ENCODE measurements around the gene TRERF1.

TRERF1 gene

GRCh38 chr6:42307141-42307470 is 144.6 kb downstream of the TRERF1 start:
- no peak for DNase-seq (ENCODE audit: low read depth)
- no peak for TF ChIP-seq CTCF (IDR thresholded peaks at IDR 0.05; ENCODE audit: control insufficient read depth, extremely low read depth, insufficient read depth)

GRCh38 chr6:42306439-42307140 is 145.1 kb downstream of the TRERF1 start:
- H3K4me3 ChIP-seq (ENCODE audit: low read depth, low read length): no peak overlapping the region
- no peak for TF ChIP-seq CTCF (IDR thresholded peaks at IDR 0.05; ENCODE audit: control insufficient read depth, extremely low read depth, insufficient read depth)
- no peak for DNase-seq (ENCODE audit: low read depth)

More at GRCh38 chr6:42307141-42307470, 144.6 kb downstream of the TRERF1 start:
- no peak overlapping the region for H3K4me3 ChIP-seq (ENCODE audit: low read depth, low read length)

- TF ChIP-seq CTCF (IDR thresholded peaks at IDR 0.05; ENCODE audit: control insufficient read depth, extremely low read depth, insufficient read depth): no peak
- no peak for DNase-seq (ENCODE audit: low read depth)
Observed at GRCh38 chr6:42304053-42304712, 147.5 kb downstream of the TRERF1 start.

GRCh38 chr6:42302411-42302810 is 149.3 kb downstream of the TRERF1 start:
- TF ChIP-seq CTCF (IDR thresholded peaks at IDR 0.05; ENCODE audit: control insufficient read depth, extremely low read depth, insufficient read depth): no peak
- DNase-seq (ENCODE audit: low read depth): no peak
- H3K4me3 ChIP-seq (ENCODE audit: low read depth, low read length): no peak overlapping the region

More at GRCh38 chr6:42304053-42304712, 147.5 kb downstream of the TRERF1 start:
- no peak overlapping the region for H3K4me3 ChIP-seq (ENCODE audit: low read depth, low read length)

- no peak for DNase-seq (ENCODE audit: low read depth)
- H3K4me3 ChIP-seq (ENCODE audit: low read depth, low read length): no peak overlapping the region
- no peak for TF ChIP-seq CTCF (IDR thresholded peaks at IDR 0.05; ENCODE audit: control insufficient read depth, extremely low read depth, insufficient read depth)
Observed at GRCh38 chr6:42301986-42302385, 149.7 kb downstream of the TRERF1 start.

- no peak for TF ChIP-seq CTCF (IDR thresholded peaks at IDR 0.05; ENCODE audit: control insufficient read depth, extremely low read depth, insufficient read depth)
- no peak overlapping the region for H3K4me3 ChIP-seq (ENCODE audit: low read depth, low read length)
Observed at GRCh38 chr6:42300701-42301100, 151.0 kb downstream of the TRERF1 start.

More at GRCh38 chr6:42300701-42301100, 151.0 kb downstream of the TRERF1 start:
- no peak for DNase-seq (ENCODE audit: low read depth)
